GM21529 (cell line): ENCODE measurements around the gene B9D1.

Source experiments
- ATAC-seq: cut with Tn5 transposase; IDR thresholded peaks from one replicate; pipeline ENCODE4 v1.9.1; 2021; ENCODE audit not compliant: unreplicated experiment

B9D1 gene

DNA sequence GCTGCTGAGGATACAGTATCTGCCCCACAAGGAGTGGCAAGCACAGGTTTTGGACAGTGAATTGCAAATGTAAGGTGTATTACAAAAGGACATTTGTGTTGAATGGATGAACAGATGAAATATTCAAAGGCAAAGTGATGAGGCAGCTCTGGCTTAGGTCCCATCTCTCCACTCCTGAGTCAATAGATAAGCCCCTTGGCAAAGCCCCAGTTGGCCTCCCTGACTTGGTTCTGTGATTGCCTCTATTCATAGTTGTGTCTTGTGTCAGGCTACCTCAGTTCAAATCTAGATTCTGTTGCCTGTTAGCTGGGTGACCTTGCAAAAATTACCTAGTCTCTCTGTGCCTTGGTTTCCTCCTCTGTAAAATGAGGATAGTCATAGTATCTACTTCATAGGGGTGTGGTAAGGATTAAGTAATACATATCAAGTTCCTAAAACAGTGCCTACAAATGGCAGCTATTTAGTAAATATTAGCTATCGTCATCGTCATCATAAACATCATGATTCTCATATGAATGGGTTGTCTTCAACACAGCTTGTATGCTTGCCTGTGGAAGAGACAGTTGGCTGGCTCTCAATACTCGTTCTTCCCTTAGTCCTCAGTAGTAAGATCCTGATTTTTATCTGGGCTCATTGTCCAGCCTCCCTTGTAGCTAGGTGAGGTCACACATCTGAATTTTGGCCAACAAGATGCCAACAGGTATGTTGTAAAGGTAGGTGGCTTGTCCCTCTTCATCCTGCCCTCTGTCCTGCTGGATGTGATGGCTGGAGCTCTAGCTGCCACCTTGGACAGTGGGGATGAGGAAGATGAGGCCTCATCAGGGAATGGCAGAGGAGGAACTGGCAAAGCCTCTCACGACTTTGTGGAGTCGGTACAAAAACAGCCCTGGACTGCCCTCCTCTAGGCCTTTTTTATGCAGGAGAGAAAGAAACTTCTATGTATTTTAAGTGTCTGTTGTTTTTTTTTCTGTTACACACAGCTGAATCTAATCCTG, 26.6 kb upstream of the B9D1 start:
- no peak for ATAC-seq

DNA sequence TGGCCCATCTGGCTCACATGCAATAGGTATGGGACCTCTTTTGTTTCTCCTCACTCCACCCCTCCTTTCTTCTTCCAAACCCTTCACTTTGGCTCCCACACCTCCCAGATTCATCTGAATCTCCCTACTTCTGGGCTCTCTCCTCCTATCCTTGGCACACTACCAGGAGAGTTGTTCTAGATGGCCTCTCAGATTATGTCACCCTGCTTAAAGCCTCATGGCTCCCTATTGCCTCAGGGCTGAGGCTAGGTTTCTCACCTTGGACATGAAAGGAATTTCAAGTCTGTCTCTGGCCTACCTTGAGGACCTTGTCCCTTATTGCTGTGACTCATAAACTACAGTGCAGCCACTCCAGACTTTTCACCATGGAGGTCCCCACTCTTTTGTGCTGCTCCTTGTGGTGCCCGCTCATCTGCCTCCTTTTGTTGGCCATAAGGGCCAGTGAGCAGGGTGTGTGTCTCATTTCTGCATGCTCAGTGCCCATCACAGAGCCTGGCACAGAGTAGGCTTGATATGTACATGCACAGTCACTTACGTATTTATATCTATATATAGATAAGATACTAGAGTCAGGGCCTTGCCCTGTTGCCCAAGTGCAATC, 25.5 kb upstream of the B9D1 start:
- ATAC-seq: no peak

GRCh38 chr17:19386974-19387920, 24.7 kb upstream of the B9D1 start, which contains the start of gene MFAP4:
Gene MFAP4 (minus strand): TSS chr17:19387190. CDS start chr17:19387155, 35 bp downstream.
- ATAC-seq: no peak

DNA sequence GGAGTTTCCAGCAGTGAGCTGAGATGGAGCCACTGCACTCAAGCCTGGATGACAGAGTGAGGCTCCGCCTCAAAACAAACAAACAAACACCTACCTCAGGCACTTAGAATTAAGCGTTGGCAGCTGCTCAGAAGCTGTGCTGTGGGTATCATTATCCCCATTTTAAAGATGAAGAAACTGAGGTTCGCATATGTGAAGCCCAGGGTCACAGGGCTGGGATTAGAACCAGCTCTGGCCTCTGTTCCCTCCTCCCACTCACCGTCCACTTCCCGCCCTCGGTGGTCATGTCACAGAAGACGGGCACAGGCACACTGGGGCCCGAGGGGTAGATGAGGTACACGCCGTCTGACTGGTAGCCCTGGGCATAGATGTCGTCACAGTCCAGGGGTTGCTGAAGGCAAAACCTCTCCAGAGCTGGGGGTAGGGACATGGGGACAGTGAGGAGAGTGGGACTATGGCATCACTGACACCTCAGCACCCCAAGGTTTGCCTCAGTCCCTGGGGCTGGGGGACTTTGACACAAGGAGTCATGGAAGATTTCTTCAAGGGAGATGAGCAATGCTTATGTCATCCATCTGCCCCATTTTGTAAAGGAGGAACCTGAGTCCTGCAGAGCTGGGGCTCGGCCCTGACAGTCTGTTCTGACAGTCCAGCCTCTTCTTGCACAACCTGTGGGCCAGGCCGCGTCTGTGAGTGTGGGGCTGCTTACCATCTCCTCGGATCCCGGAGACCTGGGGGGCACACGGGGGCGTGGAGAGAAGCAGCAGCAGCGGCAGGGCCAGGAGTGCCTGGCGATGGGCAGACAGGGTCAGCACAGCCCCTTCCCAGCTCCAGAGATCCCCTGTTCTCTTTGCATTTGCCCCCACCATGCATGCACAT, 23.8 kb upstream of the B9D1 start:
- no peak for ATAC-seq

- no peak for ATAC-seq
Measured at GRCh38 chr17:19385521-19385983, 23.0 kb upstream of the B9D1 start.

- ATAC-seq: no peak
Measured at GRCh38 chr17:19384723-19385391, 22.3 kb upstream of the B9D1 start.

GRCh38 chr17:19383681-19384470, 21.4 kb upstream of the B9D1 start:
- no peak for ATAC-seq

- ATAC-seq: no peak
Measured at GRCh38 chr17:19382531-19383444, 20.3 kb upstream of the B9D1 start.

DNA sequence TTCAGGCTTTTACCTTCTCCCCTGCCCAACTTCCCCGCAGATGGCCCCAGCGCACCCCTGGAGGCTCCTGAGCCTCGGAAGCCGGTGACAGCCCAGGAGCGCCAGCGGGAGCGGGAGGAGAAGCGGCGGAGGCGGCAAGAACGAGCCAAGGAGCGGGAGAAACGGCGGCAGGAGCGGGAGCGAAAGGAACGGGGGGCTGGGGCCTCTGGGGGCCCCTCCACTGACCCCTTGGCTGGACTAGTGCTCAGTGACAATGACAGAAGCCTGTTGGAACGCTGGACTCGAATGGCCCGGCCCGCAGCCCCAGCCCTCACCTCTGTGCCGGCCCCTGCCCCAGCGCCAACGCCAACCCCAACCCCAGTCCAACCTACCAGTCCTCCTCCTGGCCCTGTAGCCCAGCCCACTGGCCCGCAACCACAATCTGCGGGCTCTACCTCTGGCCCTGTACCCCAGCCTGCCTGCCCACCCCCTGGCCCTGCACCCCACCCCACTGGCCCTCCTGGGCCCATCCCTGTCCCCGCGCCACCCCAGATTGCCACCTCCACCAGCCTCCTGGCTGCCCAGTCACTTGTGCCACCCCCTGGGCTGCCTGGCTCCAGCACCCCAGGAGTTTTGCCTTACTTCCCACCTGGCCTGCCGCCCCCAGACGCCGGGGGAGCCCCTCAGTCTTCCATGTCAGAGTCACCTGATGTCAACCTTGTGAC, 19.4 kb upstream of the B9D1 start:
- ATAC-seq: no peak

GRCh38 chr17:19381361-19381740, 18.8 kb upstream of the B9D1 start:
- ATAC-seq: no peak

DNA sequence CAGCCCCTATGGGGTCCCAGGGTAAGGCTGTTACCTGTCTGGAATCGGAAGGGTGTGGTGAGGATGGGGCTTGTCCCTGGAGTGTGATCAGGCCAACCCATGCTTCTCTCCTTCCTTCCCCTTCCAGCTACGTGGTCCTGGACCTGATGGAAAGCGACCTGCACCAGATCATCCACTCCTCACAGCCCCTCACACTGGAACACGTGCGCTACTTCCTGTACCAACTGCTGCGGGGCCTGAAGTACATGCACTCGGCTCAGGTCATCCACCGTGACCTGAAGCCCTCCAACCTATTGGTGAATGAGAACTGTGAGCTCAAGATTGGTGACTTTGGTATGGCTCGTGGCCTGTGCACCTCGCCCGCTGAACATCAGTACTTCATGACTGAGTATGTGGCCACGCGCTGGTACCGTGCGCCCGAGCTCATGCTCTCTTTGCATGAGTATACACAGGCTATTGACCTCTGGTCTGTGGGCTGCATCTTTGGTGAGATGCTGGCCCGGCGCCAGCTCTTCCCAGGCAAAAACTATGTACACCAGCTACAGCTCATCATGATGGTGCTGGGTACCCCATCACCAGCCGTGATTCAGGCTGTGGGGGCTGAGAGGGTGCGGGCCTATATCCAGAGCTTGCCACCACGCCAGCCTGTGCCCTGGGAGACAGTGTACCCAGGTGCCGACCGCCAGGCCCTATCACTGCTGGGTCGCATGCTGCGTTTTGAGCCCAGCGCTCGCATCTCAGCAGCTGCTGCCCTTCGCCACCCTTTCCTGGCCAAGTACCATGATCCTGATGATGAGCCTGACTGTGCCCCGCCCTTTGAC, 18.2 kb upstream of the B9D1 start:
- ATAC-seq: no peak

- no peak for ATAC-seq
Measured at GRCh38 chr17:19379361-19380065, 17.0 kb upstream of the B9D1 start.

- peak; percentile 12 for ATAC-seq
Measured at GRCh38 chr17:19378416-19379360, 16.2 kb upstream of the B9D1 start, which contains the start of gene MAPK7. Gene MAPK7 (plus strand): TSS chr17:19378498. CDS start chr17:19378901, 403 bp downstream.
